H9 (cell line): ENCODE results near the gene MYCBP2. TPM values are rescaled to one million over a fixed set of nuclear protein-coding genes. Genes with fewer than 3 reads are reported as not detected.

Experiments
- DNase-seq: peaks from one replicate; pipeline ENCODE4 v3.0.0-alpha.2; 2017
- H2AFZ ChIP-seq: one replicate; pipeline ENCODE4 v1.6.1; 2013; ENCODE audit warnings: mild to moderate bottlenecking, low read length, control low read depth, moderate library complexity
- H2AK5ac ChIP-seq: 2 replicates; pipeline ENCODE4 v1.6.1; 2013; ENCODE audit warnings: low read length, control low read depth, mixed read lengths; ENCODE audit not compliant: insufficient read length
- H2BK120ac ChIP-seq: one replicate; pipeline ENCODE4 v1.6.1; 2013; ENCODE audit warnings: low read depth, mild to moderate bottlenecking, low read length, control low read depth, inconsistent platforms; ENCODE audit not compliant: poor library complexity, severe bottlenecking
- H2BK12ac ChIP-seq: 2 replicates; pipeline ENCODE4 v1.6.1; 2013; ENCODE audit warnings: low read length, control low read depth, mixed read lengths, low read depth; ENCODE audit not compliant: insufficient read length
- H2BK15ac ChIP-seq: 2 replicates; pipeline ENCODE4 v1.6.1; 2013; ENCODE audit warnings: low read depth, low read length, control low read depth
- H2BK20ac ChIP-seq: one replicate; pipeline ENCODE4 v1.6.1; 2013; ENCODE audit warnings: low read depth, mild to moderate bottlenecking, low read length, control low read depth, inconsistent platforms; ENCODE audit not compliant: poor library complexity, severe bottlenecking
- H2BK5ac ChIP-seq: 2 replicates; pipeline ENCODE4 v1.6.1; 2013; ENCODE audit warnings: low read length, control low read depth, mixed read lengths; ENCODE audit not compliant: insufficient read length
- H3K14ac ChIP-seq: 2 replicates; pipeline ENCODE4 v1.6.1; 2013; ENCODE audit warnings: low read length, control low read depth; ENCODE audit not compliant: insufficient read depth
- H3K18ac ChIP-seq: 2 replicates; pipeline ENCODE4 v1.6.1; 2013; ENCODE audit warnings: low read depth, mild to moderate bottlenecking, mixed read lengths, low read length, control low read depth; ENCODE audit not compliant: insufficient read length
- H3K23ac ChIP-seq: 2 replicates; pipeline ENCODE4 v1.6.1; 2013; ENCODE audit warnings: low read length, control low read depth, mixed read lengths, low read depth; ENCODE audit not compliant: insufficient read length
- H3K23me2 ChIP-seq: 2 replicates; pipeline ENCODE4 v1.6.1; 2013; ENCODE audit warnings: low read depth, mild to moderate bottlenecking, mixed read lengths, low read length, control low read depth; ENCODE audit not compliant: insufficient read length, poor library complexity, severe bottlenecking
- H3K27ac ChIP-seq: 2 replicates; pipeline ENCODE4 v1.5.1; 2013; ENCODE audit warnings: low read length, control low read depth, mixed read lengths, low read depth; ENCODE audit not compliant: insufficient read length
- H3K27me3 ChIP-seq: 2 replicates; pipeline ENCODE4 v1.6.1; 2013; ENCODE audit warnings: low read length, control low read depth, inconsistent platforms; ENCODE audit not compliant: insufficient read depth
- H3K4ac ChIP-seq: 2 replicates; pipeline ENCODE4 v1.6.1; 2013; ENCODE audit warnings: low read depth, mild to moderate bottlenecking, control low read depth, inconsistent platforms, low read length, moderate library complexity
- H3K4me1 ChIP-seq: 2 replicates; pipeline ENCODE4 v1.6.1; 2013; ENCODE audit warnings: low read length, control low read depth, inconsistent platforms; ENCODE audit not compliant: insufficient read depth
- H3K4me2 ChIP-seq: 2 replicates; pipeline ENCODE4 v1.6.1; 2013; ENCODE audit warnings: low read length, control low read depth, mixed read lengths; ENCODE audit not compliant: insufficient read length, insufficient read depth
- H3K56ac ChIP-seq: 2 replicates; pipeline ENCODE4 v1.6.1; 2013; ENCODE audit warnings: low read depth, mild to moderate bottlenecking, mixed read lengths, low read length, control low read depth; ENCODE audit not compliant: insufficient read length
- H3K79me1 ChIP-seq: 2 replicates; pipeline ENCODE4 v1.6.1; 2013; ENCODE audit warnings: low read depth, mild to moderate bottlenecking, moderate library complexity, low read length, control low read depth, inconsistent platforms; ENCODE audit not compliant: insufficient read depth, poor library complexity, severe bottlenecking
- H3K79me2 ChIP-seq: 2 replicates; pipeline ENCODE4 v1.6.1; 2013; ENCODE audit warnings: low read length, control low read depth, inconsistent platforms; ENCODE audit not compliant: insufficient read depth
- H3K9ac ChIP-seq: 2 replicates; pipeline ENCODE4 v1.6.1; 2013; ENCODE audit warnings: low read length, control low read depth, mixed read lengths; ENCODE audit not compliant: insufficient read length; ENCODE audit errors: extremely low read depth
- H3K9me3 ChIP-seq: one replicate; pipeline ENCODE4 v1.6.1; 2013; ENCODE audit warnings: low read depth, low read length, inconsistent platforms; ENCODE audit not compliant: control insufficient read depth
- H3T11ph ChIP-seq: one replicate; pipeline ENCODE4 v1.6.1; 2013; ENCODE audit warnings: mild to moderate bottlenecking, low read length, control low read depth, inconsistent platforms
- H4K20me1 ChIP-seq: one replicate; pipeline ENCODE4 v1.6.1; 2013; ENCODE audit not compliant: control insufficient read depth, insufficient read length, insufficient read depth
- H4K5ac ChIP-seq: 2 replicates; pipeline ENCODE4 v1.6.1; 2013; ENCODE audit warnings: low read depth, mild to moderate bottlenecking, mixed read lengths, low read length, control low read depth; ENCODE audit not compliant: insufficient read length
- H4K8ac ChIP-seq: replicated peaks from 2 replicates; pipeline ENCODE4 v1.6.1; 2013; ENCODE audit warnings: low read length, control low read depth, mixed read lengths, low read depth; ENCODE audit not compliant: insufficient read length
- H4K91ac ChIP-seq: 2 replicates; pipeline ENCODE4 v1.6.1; 2013; ENCODE audit warnings: low read depth, mild to moderate bottlenecking, moderate library complexity, mixed read lengths, low read length, control low read depth; ENCODE audit not compliant: insufficient read length
- H3K27ac Mint-ChIP-seq, 3 experiments: 2 replicates in 2 of 3; 3 replicates in 1 of 3; pipeline ENCODE4 v1.8.0; 2020 to 2021; ENCODE audit warnings: mixed read lengths in 3 of 3, mild to moderate bottlenecking in 1 of 3, moderate library complexity in 1 of 3
- H3K27me3 Mint-ChIP-seq: 2 replicates; pipeline ENCODE4 v1.8.0; 2021; ENCODE audit warnings: low read depth, mild to moderate bottlenecking, moderate library complexity, mixed read lengths
- H3K36me3 Mint-ChIP-seq, 3 experiments: 2 replicates in 2 of 3; 3 replicates in 1 of 3; pipeline ENCODE4 v1.8.0; 2020 to 2021; ENCODE audit warnings: low read depth in 3 of 3, mixed read lengths in 3 of 3; ENCODE audit not compliant: insufficient read depth in 1 of 3
- H3K4me1 Mint-ChIP-seq, 2 experiments: 2 replicates each; pipeline ENCODE4 v1.8.0; 2020; ENCODE audit warnings: mixed read lengths in 2 of 2
- H3K4me3 Mint-ChIP-seq, 2 experiments: 2 replicates in 1 of 2; 3 replicates in 1 of 2; pipeline ENCODE4 v1.8.0; 2020 to 2021; ENCODE audit warnings: mild to moderate bottlenecking in 2 of 2, mixed read lengths in 2 of 2, moderate library complexity in 1 of 2
- H3K9me3 Mint-ChIP-seq, 2 experiments: 2 replicates in 1 of 2; 3 replicates in 1 of 2; pipeline ENCODE4 v1.8.0; 2020; ENCODE audit warnings: mild to moderate bottlenecking in 2 of 2, mixed read lengths in 2 of 2, moderate library complexity in 1 of 2
- WGBS: extraction: QIAGEN DNeasy Blood & Tissue Kit; methylation state at CpG from one replicate; pipeline ENCODE4 v1.1.7; 2013; ENCODE audit warnings: missing lambda C conversion rate, low lambda C conversion rate, mixed read lengths; ENCODE audit not compliant: insufficient read length; ENCODE audit errors: extremely low coverage; 5-methylcytosine and 5-hydroxymethylcytosine counted together
- total RNA-seq: library from RNA; stranded (reverse); gene quantifications from 2 replicates; pipeline ENCODE4 v1.2.1, GENCODE V29; 2021
- TF ChIP-seq, protein P1 (sequence below): fragments of 200-600 bp; sonication (generic); conservative IDR thresholded peaks from 3 replicates; pipeline ENCODE4 v1.8.0; 2021; ENCODE audit warnings: antibody characterized with exemption, mild to moderate bottlenecking

The MYCBP2 gene
- total RNA-seq, 1 experiment from 2014 or later: 32.0 TPM

DNA sequence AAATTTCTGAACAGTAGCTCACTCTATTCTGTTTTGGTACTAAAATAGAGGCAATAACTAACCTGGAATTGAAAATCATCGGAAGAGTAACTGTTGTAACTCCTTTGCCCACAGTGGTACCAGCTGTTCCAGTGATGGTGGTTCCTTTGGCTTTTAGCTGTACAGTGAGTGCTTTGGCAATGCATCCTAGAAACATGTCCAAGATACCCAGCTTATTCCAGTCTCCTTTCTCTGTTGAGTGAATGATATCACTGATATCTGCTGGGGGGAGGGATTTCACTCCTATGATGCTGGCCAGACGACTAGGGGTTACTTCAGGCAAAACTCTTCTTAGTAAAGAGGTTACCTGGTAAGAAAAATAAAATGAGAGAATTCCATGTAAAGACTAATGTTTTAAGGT is 259.4 kb downstream of the MYCBP2 start:
- no peak overlapping the region for H2BK5ac ChIP-seq
- no peak overlapping the region for H3K27ac ChIP-seq
- H3T11ph ChIP-seq: no peak overlapping the region
- H3K56ac ChIP-seq: no peak overlapping the region
- H4K20me1 ChIP-seq: no peaks in the 10 kb centered on the region
- no peak overlapping the region for H2AFZ ChIP-seq
- H3K23me2 ChIP-seq: no peaks in the 10 kb centered on the region
- TF ChIP-seq, protein P1, sequence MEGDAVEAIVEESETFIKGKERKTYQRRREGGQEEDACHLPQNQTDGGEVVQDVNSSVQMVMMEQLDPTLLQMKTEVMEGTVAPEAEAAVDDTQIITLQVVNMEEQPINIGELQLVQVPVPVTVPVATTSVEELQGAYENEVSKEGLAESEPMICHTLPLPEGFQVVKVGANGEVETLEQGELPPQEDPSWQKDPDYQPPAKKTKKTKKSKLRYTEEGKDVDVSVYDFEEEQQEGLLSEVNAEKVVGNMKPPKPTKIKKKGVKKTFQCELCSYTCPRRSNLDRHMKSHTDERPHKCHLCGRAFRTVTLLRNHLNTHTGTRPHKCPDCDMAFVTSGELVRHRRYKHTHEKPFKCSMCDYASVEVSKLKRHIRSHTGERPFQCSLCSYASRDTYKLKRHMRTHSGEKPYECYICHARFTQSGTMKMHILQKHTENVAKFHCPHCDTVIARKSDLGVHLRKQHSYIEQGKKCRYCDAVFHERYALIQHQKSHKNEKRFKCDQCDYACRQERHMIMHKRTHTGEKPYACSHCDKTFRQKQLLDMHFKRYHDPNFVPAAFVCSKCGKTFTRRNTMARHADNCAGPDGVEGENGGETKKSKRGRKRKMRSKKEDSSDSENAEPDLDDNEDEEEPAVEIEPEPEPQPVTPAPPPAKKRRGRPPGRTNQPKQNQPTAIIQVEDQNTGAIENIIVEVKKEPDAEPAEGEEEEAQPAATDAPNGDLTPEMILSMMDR: no peak
- Mint-ChIP-seq H3K9me3 (no peaks in the 10 kb centered on the region), H3K27ac (no peak overlapping the region), H3K4me1 (no peaks in the 10 kb centered on the region), H3K36me3 (peaks cover 7 to 26% (median 9%) of the 10 kb centered on the region in 3 experiments; a peak in 6 of 7 replicates), H3K27me3 (no peaks in the 10 kb centered on the region), H3K4me3 (no peak overlapping the region)
- H3K79me1 ChIP-seq: no peaks in the 10 kb centered on the region
- no peaks in the 10 kb centered on the region for H3K79me2 ChIP-seq
- H3K9ac ChIP-seq: no peak overlapping the region
- no peak overlapping the region for H3K4me2 ChIP-seq
- no peak overlapping the region for H4K5ac ChIP-seq
- H3K18ac ChIP-seq: no peak overlapping the region
- no peak overlapping the region for H2BK15ac ChIP-seq
- no peak overlapping the region for H2AK5ac ChIP-seq
- DNase-seq: no peak
- no peaks in the 10 kb centered on the region for H3K27me3 ChIP-seq
- H4K91ac ChIP-seq: no peak overlapping the region
- WGBS: no CpG with 5 or more reads among the region's 2 CpGs
- no peaks in the 10 kb centered on the region for H3K4me1 ChIP-seq
- H3K14ac ChIP-seq: no peak overlapping the region
- no peak overlapping the region for H4K8ac ChIP-seq
- H3K23ac ChIP-seq: no peak overlapping the region
- H2BK120ac ChIP-seq: no peak overlapping the region
- H2BK20ac ChIP-seq: no peak overlapping the region
- H2BK12ac ChIP-seq: no peak overlapping the region
- no peaks in the 10 kb centered on the region for H3K9me3 ChIP-seq
- no peak overlapping the region for H3K4ac ChIP-seq
